Measurements from ENCODE around the gene C19orf73. TPM values are rescaled to one million over a fixed set of nuclear protein-coding genes. Genes with fewer than 3 reads are reported as not detected.

C19orf73 gene
- total RNA-seq, 3 donors from 2014 or later = 1.8 to 3.2 (median 2.1) TPM

DNA sequence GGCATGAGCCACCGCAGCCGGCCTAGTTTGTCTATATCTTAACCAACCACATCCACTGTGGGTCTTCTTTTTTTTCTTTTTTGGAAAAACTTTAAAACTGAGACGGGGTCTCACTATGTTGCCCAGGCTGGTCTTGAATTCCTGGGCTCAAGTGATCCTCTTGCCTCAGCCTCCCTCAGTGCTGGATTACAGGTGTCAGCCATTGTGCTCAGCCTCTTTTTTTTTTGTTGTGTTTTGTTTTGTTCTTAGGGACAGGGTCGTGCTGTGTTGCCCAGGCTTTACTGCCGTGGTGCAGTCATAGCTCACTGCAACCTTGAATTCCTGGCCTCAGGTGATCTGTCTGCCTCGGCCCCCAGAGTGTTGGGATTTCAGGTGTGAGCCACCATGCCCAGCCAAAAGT lies 26.3 kb downstream of the C19orf73 start:
- Histone ChIP-seq H3K9me3 (no peaks in the 10 kb centered on the region), H3K4me1 (ENCODE audit: low read depth) (peaks cover 3% of the 10 kb centered on the region), H3K4me3 (no peak overlapping the region), H3K36me3 (ENCODE audit: low read depth) (no peaks in the 10 kb centered on the region)
- no peak for TF ChIP-seq CTCF (IDR thresholded peaks at IDR 0.05)
- ATAC-seq (no peak), DNase-seq (no peak)
- intact Hi-C loops (cut with DNase I, micrococcal nuclease) = loop anchor here (10.0 kb wide), 2 partner anchors 52 to 92 kb away; no protein-coding TSS in a partner anchor

- intact Hi-C loops (cut with DNase I, micrococcal nuclease) = loop anchor here (10.0 kb wide), 2 partner anchors 53 to 93 kb away; no protein-coding TSS in a partner anchor
- Histone ChIP-seq H3K4me1 (ENCODE audit: low read depth) (peaks cover 14% of the 10 kb centered on the region), H3K4me3 (no peak overlapping the region), H3K9me3 (no peaks in the 10 kb centered on the region), H3K36me3 (ENCODE audit: low read depth) (no peaks in the 10 kb centered on the region)
- no peak for TF ChIP-seq CTCF (IDR thresholded peaks at IDR 0.05)
- ATAC-seq = no peak
- DNase-seq = no peak
Observed at GRCh38 chr19:49091391-49092038, 27.4 kb downstream of the C19orf73 start.

- no peaks in the 10 kb centered on the region for H3K9me3 ChIP-seq
- H3K4me3 ChIP-seq = peak overlapping the region; percentile 76
- intact Hi-C loops (cut with DNase I, micrococcal nuclease) = no loop called here
- no peak for DNase-seq
- H3K36me3 ChIP-seq (ENCODE audit: low read depth) = peaks cover 5% of the 10 kb centered on the region
- TF ChIP-seq CTCF (IDR thresholded peaks at IDR 0.05) = no peak
- ATAC-seq = no peak
- H3K4me1 ChIP-seq (ENCODE audit: low read depth) = peaks cover 17% of the 10 kb centered on the region
Observed at GRCh38 chr19:49086296-49086695, 32.6 kb downstream of the C19orf73 start.

DNA sequence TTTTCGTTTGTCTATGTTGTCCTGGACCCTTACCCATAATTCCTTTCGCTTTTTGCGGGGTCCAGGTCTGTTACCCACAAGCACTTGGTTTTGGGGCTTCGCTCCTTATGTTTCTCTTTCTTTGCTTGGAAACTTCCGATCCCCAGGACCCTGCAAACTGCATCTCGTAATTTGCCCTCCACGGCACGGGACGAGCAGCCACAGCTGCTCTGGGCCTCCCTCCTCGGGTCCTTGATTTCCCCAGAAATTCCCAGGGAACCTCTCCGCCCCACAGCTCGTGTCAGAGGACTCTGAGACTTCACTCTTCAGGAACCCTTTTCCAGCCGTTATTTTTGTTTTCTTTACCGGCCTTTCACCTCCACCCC lies 33.1 kb downstream of the C19orf73 start:
- intact Hi-C loops (cut with DNase I, micrococcal nuclease) = no loop called here

GRCh38 chr19:49085020-49085867 lies 33.7 kb downstream of the C19orf73 start, which contains the start of gene SNRNP70:
Gene SNRNP70 (plus strand): TSS chr19:49085451. CDS start chr19:49086415, 964 bp downstream.
- H3K4me1 ChIP-seq (ENCODE audit: low read depth) = peaks cover 17% of the 10 kb centered on the region
- H3K9me3 ChIP-seq = no peaks in the 10 kb centered on the region
- H3K4me3 ChIP-seq = peak within 1 kb of the TSS; percentile 76
- DNase-seq (peak; percentile 97 to 100 (median 99)), ATAC-seq (peak; percentile 97)
- H3K36me3 ChIP-seq (ENCODE audit: low read depth) = peaks cover 5% of the 10 kb centered on the region
- no peak for TF ChIP-seq CTCF (IDR thresholded peaks at IDR 0.05)
- intact Hi-C loops (cut with DNase I, micrococcal nuclease) = no loop called here

More for the DNA sequence above, 33.1 kb downstream of the C19orf73 start:
- DNase-seq (no peak), ATAC-seq (no peak)
- H3K9me3 ChIP-seq = no peaks in the 10 kb centered on the region
- no peak for TF ChIP-seq CTCF (IDR thresholded peaks at IDR 0.05)
- peaks cover 5% of the 10 kb centered on the region for H3K36me3 ChIP-seq (ENCODE audit: low read depth)
- H3K4me1 ChIP-seq (ENCODE audit: low read depth) = peaks cover 17% of the 10 kb centered on the region
- H3K4me3 ChIP-seq = peak overlapping the region; percentile 76

Data from mucosa of descending colon (tissue), 3 donors.